Measurements from ENCODE around the gene GPRC5C. TPM values are rescaled to one million over a fixed set of nuclear protein-coding genes. Genes with fewer than 3 reads are reported as not detected.

The GPRC5C gene
- total and polyA plus RNA-seq, 9 of the 15 experiments (the other 6 are each of a cell fraction or from before 2014, with no cell fraction given), result 0.28 to 9.0 (median 4.1) TPM

GRCh38 chr17:74477411-74477810 is 45.5 kb downstream of the GPRC5C start (continued):
- TF ChIP-seq COPS2 (conservative IDR thresholded peaks at IDR 0.05), result no peak
- no peak for TF ChIP-seq GATA2 (CRISPR knock-in tag; IDR thresholded peaks at IDR 0.05)

- Histone ChIP-seq H3K27me3 (ENCODE audit: control insufficient read depth in 2 of 2, insufficient read depth in 2 of 2, low read length in 2 of 2) (peaks cover 3 to 64% of the 10 kb centered on the region in 2 experiments; a peak in 2 of 5 replicates), H2AFZ (ENCODE audit: low read depth, low read length) (no peak overlapping the region), H3K27ac (ENCODE audit: extremely low read depth, low read depth, low read length) (no peak overlapping the region), H4K20me1 (replicated peaks; ENCODE audit: control insufficient read depth, insufficient read depth, low read length) (no peaks in the 10 kb centered on the region), H3K4me1 (replicated peaks in 1 of 2; ENCODE audit: control insufficient read depth in 2 of 2, insufficient read depth in 2 of 2, low read length in 2 of 2) (peaks cover 0 to 5% of the 10 kb centered on the region in 2 experiments; a peak in 3 of 5 replicates), H3K9me3 (replicated peaks; ENCODE audit: control insufficient read depth, insufficient read depth, low read depth, low read length) (no peaks in the 10 kb centered on the region), H3K4me2 (ENCODE audit: insufficient read depth, low read length) (no peak overlapping the region), H3K4me3 (no peak overlapping the region), H3K36me3 (ENCODE audit: control insufficient read depth, insufficient read depth, low read length) (no peaks in the 10 kb centered on the region), H3K9me1 (ENCODE audit: control insufficient read depth, insufficient read depth, low read length) (no peaks in the 10 kb centered on the region), H3K79me2 (ENCODE audit: control insufficient read depth, insufficient read depth, low read length) (no peaks in the 10 kb centered on the region), H3K9ac (ENCODE audit: insufficient read depth in 1 of 2, low read depth in 2 of 2, low read length in 2 of 2) (no peak overlapping the region)
- no TSS peak for BruUV-seq (replicated peaks)
- in situ Hi-C loops (cut with MboI), result no loop called here
- DNase-seq (ENCODE audit: extremely low read depth in 1 of 4, low spot score in 3 of 4) (no peak), ATAC-seq (no peak), FAIRE-seq (no peak)
- intact Hi-C loops (cut with micrococcal nuclease), result no loop called here
- ChIA-PET CTCF (ENCODE audit: low intra/inter-chr PET ratio) (no interaction called here), POLR2A (no interaction called here)
- WGBS (ENCODE audit: insufficient coverage, low coverage, missing lambda C conversion rate), result under 1% methylated on average over 6 of the region's 6 CpGs
- TF ChIP-seq NELFE (IDR thresholded peaks at IDR 0.05; ENCODE audit: insufficient read depth, insufficient read length) (no peak), ID3 (CRISPR knock-in tag; IDR thresholded peaks at IDR 0.05) (no peak), ID3 (tag; IDR thresholded peaks at IDR 0.05) (no peak), ZNF224 (CRISPR knock-in tag; IDR thresholded peaks at IDR 0.05) (no peak), PRPF4 (IDR thresholded peaks at IDR 0.05; ENCODE audit: insufficient read depth, low read depth, low read length, poor library complexity, severe bottlenecking) (no peak), SREBF2 (CRISPR knock-in tag; IDR thresholded peaks at IDR 0.05) (no peak), RAD21 (CRISPR knock-in tag; conservative IDR thresholded peaks at IDR 0.05 in 1 of 2, IDR thresholded peaks at IDR 0.05 in 1 of 2) (0 out of 4 replicates have a peak, but pooled peaks of 1 of the 2 experiments have one; percentile 3), NFYB (IDR thresholded peaks at IDR 0.05; ENCODE audit: extremely low read depth, insufficient read length) (no peak), ZNF785 (CRISPR knock-in tag; IDR thresholded peaks at IDR 0.05) (no peak), ATF2 (CRISPR knock-in tag; IDR thresholded peaks at IDR 0.05) (no peak), L3MBTL2 (IDR thresholded peaks at IDR 0.05) (no peak), HES1 (IDR thresholded peaks at IDR 0.05; ENCODE audit: low read depth) (no peak), ZNF282 (CRISPR knock-in tag; IDR thresholded peaks at IDR 0.05) (no peak), MBD1 (CRISPR knock-in tag; IDR thresholded peaks at IDR 0.05) (no peak), MTF1 (CRISPR knock-in tag; IDR thresholded peaks at IDR 0.05; ENCODE audit: borderline replicate concordance) (no peak)
Measured at GRCh38 chr17:74478420-74479100, 46.7 kb downstream of the GPRC5C start.
